Spleen (tissue), 7 donors: ENCODE measurements around the gene NCF2.

Experiments
- POLR2A ChIP-seq, 3 donors: fragments of 450-650 bp; IDR thresholded peaks; one replicate each; pipeline ENCODE4 v1.5.1; 2017; ENCODE audit warnings: antibody characterized with exemption in 3 of 3, mild to moderate bottlenecking in 1 of 3
- POLR2AphosphoS5 ChIP-seq, 3 donors: sonication (generic); formaldehyde crosslinking; IDR thresholded peaks; one replicate each; pipeline ENCODE4 v1.5.1; 2017; ENCODE audit warnings: antibody characterized with exemption in 3 of 3
- TF ChIP-seq, protein P1 (sequence below), 11 experiments: fragments of 200-600 bp in 7 of 11; fragments of 450-650 bp in 4 of 11; sonication (generic) in 4 of 11; IDR thresholded peaks in 8 of 11; conservative IDR thresholded peaks in 3 of 11; 1 replicate in 7 of 11; 2 replicates in 4 of 11; pipeline versions ENCODE4 v1.4.0 to v1.8.0; 2016 to 2021; ENCODE audit warnings: antibody characterized with exemption in 11 of 11, inconsistent platforms in 4 of 11, mild to moderate bottlenecking in 1 of 11
- donor health status: DM: no; HTN: no; CAD: no; lungs with moderate emphysema.
- donor health status: DM: no; HTN: no; CAD: no.
- donor health status: DM: no; HTN: no; CAD: no.

DNA sequence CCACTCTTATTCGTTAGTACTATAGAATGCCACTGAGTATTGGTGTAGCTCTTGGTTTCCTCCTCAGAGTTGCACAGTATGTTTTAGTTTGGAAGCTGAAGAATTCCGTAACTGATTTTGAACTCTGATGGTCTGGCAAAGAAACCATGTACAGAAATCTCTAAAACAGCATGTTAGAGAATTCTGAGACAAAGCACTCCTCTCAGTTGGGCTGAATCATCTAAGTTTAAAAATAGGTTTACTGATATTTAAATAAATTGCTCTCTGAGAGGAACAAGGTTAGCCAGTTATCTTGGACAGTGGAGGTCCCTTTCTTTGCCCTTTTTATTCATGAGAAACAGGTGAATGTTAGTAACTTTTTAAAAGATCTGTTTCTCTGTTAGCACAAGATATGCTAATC lies 43.8 kb downstream of the NCF2 start:
- TF ChIP-seq, protein P1, sequence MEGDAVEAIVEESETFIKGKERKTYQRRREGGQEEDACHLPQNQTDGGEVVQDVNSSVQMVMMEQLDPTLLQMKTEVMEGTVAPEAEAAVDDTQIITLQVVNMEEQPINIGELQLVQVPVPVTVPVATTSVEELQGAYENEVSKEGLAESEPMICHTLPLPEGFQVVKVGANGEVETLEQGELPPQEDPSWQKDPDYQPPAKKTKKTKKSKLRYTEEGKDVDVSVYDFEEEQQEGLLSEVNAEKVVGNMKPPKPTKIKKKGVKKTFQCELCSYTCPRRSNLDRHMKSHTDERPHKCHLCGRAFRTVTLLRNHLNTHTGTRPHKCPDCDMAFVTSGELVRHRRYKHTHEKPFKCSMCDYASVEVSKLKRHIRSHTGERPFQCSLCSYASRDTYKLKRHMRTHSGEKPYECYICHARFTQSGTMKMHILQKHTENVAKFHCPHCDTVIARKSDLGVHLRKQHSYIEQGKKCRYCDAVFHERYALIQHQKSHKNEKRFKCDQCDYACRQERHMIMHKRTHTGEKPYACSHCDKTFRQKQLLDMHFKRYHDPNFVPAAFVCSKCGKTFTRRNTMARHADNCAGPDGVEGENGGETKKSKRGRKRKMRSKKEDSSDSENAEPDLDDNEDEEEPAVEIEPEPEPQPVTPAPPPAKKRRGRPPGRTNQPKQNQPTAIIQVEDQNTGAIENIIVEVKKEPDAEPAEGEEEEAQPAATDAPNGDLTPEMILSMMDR (IDR thresholded peaks at IDR 0.05 in 8 of 11, conservative IDR thresholded peaks at IDR 0.05 in 3 of 11): no peak
- TF ChIP-seq POLR2A (IDR thresholded peaks at IDR 0.05) (no peak), POLR2AphosphoS5 (IDR thresholded peaks at IDR 0.05) (no peak)
